HG02884 (cell line): ENCODE data around the gene BEX3.
A peak's percentile ranks its signal among the peaks of the same experiment; 100 is the strongest.
"Not testable (repeated sequence)": the region's sequence is repeated elsewhere in the genome, so short reads cannot be mapped to it uniquely, and the experiment has no call there.

Experiments
- ATAC-seq: cut with Tn5 transposase; IDR thresholded peaks from one replicate; pipeline ENCODE4 v1.9.1; 2021; ENCODE audit warnings: mild to moderate bottlenecking, moderate library complexity; ENCODE audit not compliant: unreplicated experiment

Gene BEX3

GRCh38 chrX:103378990-103379389 lies 2.7 kb downstream of the BEX3 start:
- no peak for ATAC-seq

- no peak for ATAC-seq
Measured at GRCh38 chrX:103382877-103383276, 6.5 kb downstream of the BEX3 start.

- no peak for ATAC-seq
Measured at GRCh38 chrX:103384672-103385071, 8.3 kb downstream of the BEX3 start.

- ATAC-seq = not testable (repeated sequence)
Measured at GRCh38 chrX:103385283-103385830, 9.0 kb downstream of the BEX3 start.

GRCh38 chrX:103386332-103386731 lies 10.0 kb downstream of the BEX3 start:
- no peak for ATAC-seq

GRCh38 chrX:103393487-103393886 lies 17.1 kb downstream of the BEX3 start:
- no peak for ATAC-seq

GRCh38 chrX:103396186-103396585 lies 19.8 kb downstream of the BEX3 start:
- no peak for ATAC-seq

GRCh38 chrX:103396660-103397059 lies 20.3 kb downstream of the BEX3 start:
- no peak for ATAC-seq

- ATAC-seq = no peak
Measured at GRCh38 chrX:103397707-103398106, 21.4 kb downstream of the BEX3 start.

GRCh38 chrX:103398421-103398864 lies 22.1 kb downstream of the BEX3 start:
- ATAC-seq = no peak

GRCh38 chrX:103399744-103400143 lies 23.4 kb downstream of the BEX3 start:
- no peak for ATAC-seq

GRCh38 chrX:103400931-103401330 lies 24.6 kb downstream of the BEX3 start:
- ATAC-seq = no peak

- peak; percentile 98 for ATAC-seq
Measured at GRCh38 chrX:103404231-103405008, 28.1 kb downstream of the BEX3 start.

- ATAC-seq = no peak
Measured at GRCh38 chrX:103405009-103405333, 28.6 kb downstream of the BEX3 start.

GRCh38 chrX:103406256-103406655 lies 29.9 kb downstream of the BEX3 start:
- no peak for ATAC-seq

GRCh38 chrX:103407776-103408175 lies 31.4 kb downstream of the BEX3 start:
- ATAC-seq = no peak

- not testable (repeated sequence) for ATAC-seq
Measured at GRCh38 chrX:103411721-103412120, 35.4 kb downstream of the BEX3 start.

GRCh38 chrX:103413705-103414387 lies 37.5 kb downstream of the BEX3 start:
- no peak for ATAC-seq

- ATAC-seq = no peak
Measured at GRCh38 chrX:103414561-103414960, 38.2 kb downstream of the BEX3 start.

GRCh38 chrX:103415068-103415467 lies 38.7 kb downstream of the BEX3 start:
- ATAC-seq = no peak

- ATAC-seq = no peak
Measured at GRCh38 chrX:103415528-103415927, 39.2 kb downstream of the BEX3 start.

GRCh38 chrX:103417370-103417769 lies 41.0 kb downstream of the BEX3 start:
- ATAC-seq = no peak
